Mesothelial cell of epicardium (in vitro differentiated cells): ENCODE results near the gene ARPP21. TPM values are rescaled to one million over a fixed set of nuclear protein-coding genes. Genes with fewer than 3 reads are reported as not detected.

Source experiments
- DNase-seq, 2 experiments: peaks; one replicate each; pipeline ENCODE4 v3.0.0; 2021; ENCODE audit warnings: low spot score in 2 of 2; ENCODE audit not compliant: unreplicated experiment in 2 of 2
- H3K27ac Mint-ChIP-seq: 2 replicates; pipeline ENCODE4 v1.8.0; 2021; ENCODE audit warnings: mixed read lengths
- H3K27me3 Mint-ChIP-seq: 2 replicates; pipeline ENCODE4 v1.8.0; 2021; ENCODE audit warnings: low read depth, mixed read lengths
- H3K36me3 Mint-ChIP-seq: 2 replicates; pipeline ENCODE4 v1.8.0; 2021; ENCODE audit warnings: mixed read lengths
- H3K4me1 Mint-ChIP-seq: 2 replicates; pipeline ENCODE4 v1.8.0; 2021; ENCODE audit warnings: mixed read lengths
- H3K4me3 Mint-ChIP-seq: 2 replicates; pipeline ENCODE4 v1.8.0; 2021; ENCODE audit warnings: mild to moderate bottlenecking, moderate library complexity, mixed read lengths
- H3K9me3 Mint-ChIP-seq: 2 replicates; pipeline ENCODE4 v1.8.0; 2021; ENCODE audit warnings: mixed read lengths
- CTCF ChIP-seq: fragments of 200-600 bp; sonication (generic); IDR thresholded peaks from one replicate; pipeline ENCODE4 v1.5.0; 2021; ENCODE audit warnings: antibody characterized with exemption; ENCODE audit not compliant: unreplicated experiment
- total RNA-seq: library from RNA; stranded (reverse); gene quantifications from 3 replicates; pipeline ENCODE4 v1.2.1, GENCODE V29; 2021

Gene ARPP21
- total RNA-seq, 1 donor from 2014 or later, result 0.67 TPM

GRCh38 chr3:35670408-35670965, 31.2 kb downstream of the ARPP21 start:
- H3K4me3 Mint-ChIP-seq, result no peak overlapping the region
- no peak overlapping the region for H3K27ac Mint-ChIP-seq
- DNase-seq, result no peak
- no peak for TF ChIP-seq CTCF
- peaks cover 28% of the 10 kb centered on the region for H3K27me3 Mint-ChIP-seq
- H3K9me3 Mint-ChIP-seq, result no peaks in the 10 kb centered on the region
- no peaks in the 10 kb centered on the region for H3K36me3 Mint-ChIP-seq
- H3K4me1 Mint-ChIP-seq, result no peaks in the 10 kb centered on the region

DNA sequence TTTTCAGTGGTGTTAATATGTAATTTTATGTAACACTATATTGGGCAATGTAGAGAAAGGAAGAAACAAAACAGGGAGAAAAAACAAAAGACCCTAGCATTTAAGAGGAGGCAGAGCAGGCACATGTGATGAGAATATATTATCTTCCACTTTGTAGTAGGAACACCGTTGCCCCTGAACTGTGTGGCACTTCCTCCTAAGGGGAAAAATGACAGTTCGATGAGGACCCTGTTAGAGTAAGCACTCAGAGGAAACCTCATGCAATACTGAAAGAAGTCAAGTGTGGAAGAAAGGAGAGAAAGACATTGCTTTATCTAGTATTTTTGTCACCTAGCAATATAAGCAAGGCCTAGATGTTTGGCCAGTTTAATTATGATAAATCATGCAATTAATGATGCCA, 32.2 kb downstream of the ARPP21 start:
- Mint-ChIP-seq H3K4me1 (no peaks in the 10 kb centered on the region), H3K9me3 (no peaks in the 10 kb centered on the region), H3K4me3 (no peak overlapping the region), H3K27me3 (peaks cover 36% of the 10 kb centered on the region), H3K27ac (no peak overlapping the region), H3K36me3 (no peaks in the 10 kb centered on the region)
- DNase-seq, result no peak
- no peak for TF ChIP-seq CTCF

DNA sequence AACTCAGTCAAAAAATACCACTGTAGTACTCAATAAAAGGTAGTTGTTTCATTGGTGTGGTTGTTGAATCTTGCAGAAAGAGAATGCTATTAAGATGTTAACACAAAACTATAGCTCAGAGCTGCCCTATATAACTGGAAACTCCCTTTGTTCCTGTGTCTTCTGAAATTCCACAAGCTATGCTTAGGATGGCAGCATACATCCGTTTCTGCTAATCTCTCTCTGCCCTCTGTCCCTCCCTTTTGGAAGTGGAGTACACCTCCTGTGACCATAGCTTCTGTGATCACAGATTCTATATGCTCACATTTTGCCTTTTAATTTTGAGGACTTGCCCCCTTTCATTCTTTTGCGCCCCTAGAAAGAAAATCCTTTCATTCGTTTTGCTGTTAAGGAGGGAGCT, 33.7 kb downstream of the ARPP21 start:
- Mint-ChIP-seq H3K9me3 (no peaks in the 10 kb centered on the region), H3K4me3 (no peak overlapping the region), H3K27ac (no peak overlapping the region), H3K27me3 (peaks cover 47% of the 10 kb centered on the region), H3K4me1 (no peaks in the 10 kb centered on the region), H3K36me3 (no peaks in the 10 kb centered on the region)
- no peak for DNase-seq
- TF ChIP-seq CTCF, result no peak

DNA sequence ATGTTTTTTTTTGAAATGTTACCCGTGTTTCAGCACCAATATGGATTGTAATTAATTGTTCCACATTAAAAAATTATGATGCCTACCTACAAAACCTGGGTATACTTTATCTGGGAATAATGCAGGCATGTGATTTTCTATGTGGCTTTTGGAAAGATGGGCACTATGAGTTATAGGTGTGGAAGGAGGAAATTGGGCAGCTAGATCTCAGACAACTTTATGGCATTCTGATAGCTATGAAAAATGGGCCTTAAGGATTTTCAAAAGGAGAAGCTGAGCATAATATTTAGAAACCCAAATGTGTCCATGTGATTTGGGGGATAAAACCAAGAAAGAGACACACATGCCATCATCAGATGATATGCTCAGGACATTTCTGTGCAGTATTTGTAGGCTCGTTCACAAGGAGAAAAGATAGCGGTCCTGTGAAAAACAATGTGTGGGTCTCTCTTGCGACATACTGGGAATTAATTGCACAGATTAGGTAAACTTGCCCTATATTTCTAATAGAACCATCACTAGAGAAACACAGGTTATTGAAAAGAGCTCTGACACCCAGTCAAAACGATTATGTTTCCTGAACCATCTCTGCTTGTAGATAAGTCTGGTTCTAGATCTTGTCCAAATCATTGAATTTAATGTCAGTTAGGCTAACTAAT, 35.3 kb downstream of the ARPP21 start:
- H3K4me3 Mint-ChIP-seq, result no peak overlapping the region
- TF ChIP-seq CTCF, result no peak
- no peaks in the 10 kb centered on the region for H3K4me1 Mint-ChIP-seq
- H3K36me3 Mint-ChIP-seq, result no peaks in the 10 kb centered on the region
- peaks cover 50% of the 10 kb centered on the region for H3K27me3 Mint-ChIP-seq
- H3K27ac Mint-ChIP-seq, result no peak overlapping the region
- no peaks in the 10 kb centered on the region for H3K9me3 Mint-ChIP-seq
- DNase-seq, result no peak

DNA sequence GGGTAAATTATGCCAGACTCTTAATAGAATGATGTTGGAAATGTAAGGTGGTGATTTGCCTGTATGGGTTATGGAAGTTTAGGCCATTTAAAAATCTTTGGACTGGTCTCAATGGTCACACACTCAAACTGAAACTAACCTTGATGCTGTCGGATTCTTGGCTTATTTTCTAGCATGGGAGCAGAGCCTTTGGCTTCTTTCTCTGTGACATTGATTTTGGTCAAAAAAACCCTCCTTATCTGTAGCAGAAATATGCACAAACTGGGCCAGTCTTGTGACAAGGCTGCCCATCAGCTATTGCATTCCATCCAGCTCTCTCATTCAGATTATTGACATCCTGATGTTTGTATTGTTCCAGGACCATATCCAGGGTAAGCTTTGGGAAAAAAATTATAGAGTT, 35.9 kb downstream of the ARPP21 start:
- TF ChIP-seq CTCF, result no peak
- Mint-ChIP-seq H3K36me3 (no peaks in the 10 kb centered on the region), H3K4me3 (no peak overlapping the region), H3K27ac (no peak overlapping the region), H3K27me3 (peaks cover 49% of the 10 kb centered on the region), H3K9me3 (no peaks in the 10 kb centered on the region), H3K4me1 (no peaks in the 10 kb centered on the region)
- DNase-seq, result no peak

DNA sequence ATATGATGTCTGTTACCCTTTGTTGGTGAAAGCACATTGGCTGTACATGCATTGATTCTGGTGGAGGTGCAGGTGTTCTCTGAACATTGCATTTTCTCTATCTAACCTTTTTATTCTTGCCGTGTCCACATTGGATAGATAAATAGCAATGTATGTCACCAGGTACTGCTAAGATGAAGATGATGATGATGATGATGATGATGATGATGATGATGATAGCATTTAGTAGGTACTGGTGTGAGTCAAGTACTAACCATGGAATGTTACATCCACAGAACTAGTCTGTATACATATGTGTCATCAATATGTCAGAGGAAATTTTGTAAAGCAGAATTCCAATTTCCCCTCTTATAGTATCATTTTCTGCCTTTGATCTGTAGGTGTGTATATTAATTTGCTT, 36.3 kb downstream of the ARPP21 start:
- no peak for TF ChIP-seq CTCF
- H3K36me3 Mint-ChIP-seq, result no peaks in the 10 kb centered on the region
- no peaks in the 10 kb centered on the region for H3K9me3 Mint-ChIP-seq
- no peaks in the 10 kb centered on the region for H3K4me1 Mint-ChIP-seq
- H3K4me3 Mint-ChIP-seq, result no peak overlapping the region
- no peak for DNase-seq
- no peak overlapping the region for H3K27ac Mint-ChIP-seq
- peaks cover 48% of the 10 kb centered on the region for H3K27me3 Mint-ChIP-seq
